ENCODE results near the gene MLLT6. TPM values are rescaled to one million over a fixed set of nuclear protein-coding genes. Genes with fewer than 3 reads are reported as not detected.

MLLT6 gene
- total and polyA plus RNA-seq, 12 donors, result 17.3 to 104 (median 67.5) TPM

DNA sequence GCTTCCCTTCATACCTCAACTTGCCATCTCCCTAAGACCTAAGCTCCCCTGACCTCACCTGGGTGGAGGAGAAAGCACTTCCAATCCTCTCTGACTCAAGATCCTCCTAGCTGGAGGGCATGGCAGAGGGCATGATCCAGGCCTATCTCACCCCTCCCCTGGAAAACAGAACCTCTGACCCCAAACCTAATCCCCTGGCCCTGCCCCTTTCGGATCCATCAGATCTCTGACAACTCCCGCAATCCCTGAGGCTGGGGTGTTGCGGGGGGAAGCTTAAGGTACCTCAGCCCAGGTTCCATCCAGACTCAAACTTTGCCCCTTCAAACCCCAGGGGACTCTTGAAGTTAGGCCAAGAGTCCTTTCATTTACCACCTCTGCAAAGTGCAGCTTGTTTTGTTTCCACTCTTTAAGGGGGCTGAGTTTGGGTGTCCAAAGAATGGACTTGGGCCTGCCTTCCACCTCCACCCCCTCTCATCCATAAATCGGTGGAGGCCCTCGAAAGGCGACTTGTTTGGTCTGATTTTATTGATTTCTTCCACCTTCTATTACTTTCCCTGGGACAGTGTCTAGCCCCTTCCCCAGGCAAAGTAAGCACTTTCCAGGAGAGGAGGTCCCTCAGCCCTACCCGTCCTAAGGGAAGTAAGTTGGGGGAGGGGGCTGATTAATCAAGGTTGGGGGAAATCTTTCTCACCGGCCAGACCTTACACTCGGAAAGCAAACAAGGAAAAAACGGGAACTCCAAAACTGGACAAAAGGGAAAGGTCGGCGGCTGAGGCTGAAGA lies 32.9 kb upstream of the MLLT6 start:
- WGBS, 2 donors, result 79 to 86% methylated on average over 12 of the region's 12 CpGs
- DNase-seq, result no peak
- H3K4me1 ChIP-seq, result peaks cover 8 to 33% (median 27%) of the 10 kb centered on the region in 9 donors
- H3K9me3 ChIP-seq, result no peaks in the 10 kb centered on the region
- peaks cover 19 to 85% (median 69%) of the 10 kb centered on the region in 7 donors for H3K27me3 ChIP-seq
- no peak for ATAC-seq
- TF ChIP-seq, protein P1, sequence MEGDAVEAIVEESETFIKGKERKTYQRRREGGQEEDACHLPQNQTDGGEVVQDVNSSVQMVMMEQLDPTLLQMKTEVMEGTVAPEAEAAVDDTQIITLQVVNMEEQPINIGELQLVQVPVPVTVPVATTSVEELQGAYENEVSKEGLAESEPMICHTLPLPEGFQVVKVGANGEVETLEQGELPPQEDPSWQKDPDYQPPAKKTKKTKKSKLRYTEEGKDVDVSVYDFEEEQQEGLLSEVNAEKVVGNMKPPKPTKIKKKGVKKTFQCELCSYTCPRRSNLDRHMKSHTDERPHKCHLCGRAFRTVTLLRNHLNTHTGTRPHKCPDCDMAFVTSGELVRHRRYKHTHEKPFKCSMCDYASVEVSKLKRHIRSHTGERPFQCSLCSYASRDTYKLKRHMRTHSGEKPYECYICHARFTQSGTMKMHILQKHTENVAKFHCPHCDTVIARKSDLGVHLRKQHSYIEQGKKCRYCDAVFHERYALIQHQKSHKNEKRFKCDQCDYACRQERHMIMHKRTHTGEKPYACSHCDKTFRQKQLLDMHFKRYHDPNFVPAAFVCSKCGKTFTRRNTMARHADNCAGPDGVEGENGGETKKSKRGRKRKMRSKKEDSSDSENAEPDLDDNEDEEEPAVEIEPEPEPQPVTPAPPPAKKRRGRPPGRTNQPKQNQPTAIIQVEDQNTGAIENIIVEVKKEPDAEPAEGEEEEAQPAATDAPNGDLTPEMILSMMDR (IDR thresholded peaks at IDR 0.05), result no peak
- no peak overlapping the region for H3K4me3 ChIP-seq
- no peak overlapping the region for H3K27ac ChIP-seq
- intact Hi-C loops (cut with DNase I), result no loop called here
- no peaks in the 10 kb centered on the region for H3K36me3 ChIP-seq

DNA sequence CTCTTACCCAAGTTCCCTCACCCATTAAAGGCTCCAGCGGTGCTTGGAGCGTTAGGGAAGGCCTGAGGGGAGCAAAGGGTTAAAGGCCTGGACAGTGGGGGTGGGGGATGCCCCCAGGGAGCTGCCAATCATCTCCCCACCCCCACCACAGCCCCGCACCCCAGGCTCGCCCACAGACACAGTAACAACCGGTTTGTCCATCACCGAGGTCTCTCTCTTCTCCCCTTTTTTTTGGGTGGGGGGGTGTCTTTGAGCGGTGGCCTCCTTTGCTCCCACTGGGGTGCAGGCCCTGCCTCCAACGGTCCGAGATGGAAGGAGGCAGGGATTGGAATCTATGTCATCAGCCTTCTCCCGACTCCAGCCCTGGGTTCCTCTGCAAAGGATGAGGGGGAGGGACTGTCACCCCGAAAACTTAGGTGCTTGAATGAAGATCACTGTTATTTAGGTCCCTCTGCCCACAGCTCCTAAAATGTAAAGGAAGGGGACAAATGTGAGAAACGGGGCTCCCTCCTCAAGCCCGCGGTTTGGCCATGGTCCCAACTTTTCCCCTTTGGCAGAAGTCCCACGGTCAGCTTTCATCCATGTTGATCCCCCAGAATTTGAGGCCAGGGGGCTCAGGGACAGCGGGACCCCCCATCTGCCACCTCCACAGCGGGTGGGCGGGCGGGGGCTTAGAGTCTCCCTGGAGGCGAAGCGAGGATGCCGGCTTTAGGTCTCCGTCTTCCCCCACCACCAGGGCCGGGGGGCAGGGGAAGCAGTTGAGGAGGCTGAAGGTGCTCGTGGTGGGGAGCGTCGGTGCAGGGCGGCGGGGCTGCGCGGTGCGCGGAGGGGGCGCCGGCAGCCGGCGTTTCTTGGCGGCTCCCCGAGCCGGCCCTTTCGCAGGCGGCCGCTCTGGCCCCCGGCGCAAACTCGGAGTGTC lies 32.0 kb upstream of the MLLT6 start:
- ATAC-seq (no peak), DNase-seq (no peak)
- Histone ChIP-seq H3K27me3 (peaks cover 19 to 82% (median 69%) of the 10 kb centered on the region in 7 donors), H3K4me3 (peak overlapping the region in 9 of 10 donors; percentile 41 to 66 (median 61)), H3K9me3 (no peaks in the 10 kb centered on the region), H3K27ac (no peak overlapping the region), H3K36me3 (no peaks in the 10 kb centered on the region), H3K4me1 (peaks cover 8 to 37% (median 30%) of the 10 kb centered on the region in 9 donors)
- TF ChIP-seq, protein P1 (IDR thresholded peaks at IDR 0.05), result no peak
- WGBS, 2 donors, result 13 to 20% methylated on average over 46 of the region's 46 CpGs
- intact Hi-C loops (cut with DNase I), result no loop called here

DNA sequence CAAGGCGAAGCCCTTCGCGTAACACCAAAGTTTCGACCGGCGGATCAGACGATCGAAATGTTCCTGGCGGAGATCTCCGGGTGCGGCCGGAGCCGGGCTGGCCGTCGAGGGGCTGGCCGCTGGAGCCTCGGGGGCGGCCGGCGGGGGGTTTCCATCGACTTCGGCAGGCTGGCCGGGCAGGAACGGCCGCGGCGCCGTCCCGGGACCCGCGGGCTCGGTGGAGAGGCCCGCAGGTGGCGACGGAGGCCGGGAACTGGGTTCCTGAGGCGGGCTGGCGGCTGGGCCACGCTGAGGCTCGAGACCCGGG lies 31.4 kb upstream of the MLLT6 start:
- TF ChIP-seq, protein P1 (IDR thresholded peaks at IDR 0.05), result peak in 2 of 9 donors; percentile 21 to 27
- H3K27ac ChIP-seq, result no peak overlapping the region
- ATAC-seq, result peak in 2 of 8 donors; percentile 1 to 6
- WGBS, 2 donors, result 1 to 2% methylated on average over 39 to 41 of the region's 41 CpGs
- H3K4me3 ChIP-seq, result peak overlapping the region; percentile 12 to 66 (median 59)
- intact Hi-C loops (cut with DNase I), result no loop called here
- peaks cover 8 to 37% (median 30%) of the 10 kb centered on the region in 9 donors for H3K4me1 ChIP-seq
- no peak for DNase-seq
- no peaks in the 10 kb centered on the region for H3K9me3 ChIP-seq
- peaks cover 19 to 76% (median 69%) of the 10 kb centered on the region in 7 donors for H3K27me3 ChIP-seq
- no peaks in the 10 kb centered on the region for H3K36me3 ChIP-seq

GRCh38 chr17:38674014-38674748 lies 30.9 kb upstream of the MLLT6 start:
- Histone ChIP-seq H3K4me3 (peak overlapping the region; percentile 41 to 66 (median 59)), H3K36me3 (no peaks in the 10 kb centered on the region), H3K27ac (peak overlapping the region in 2 of 10 donors; percentile 28 to 56), H3K27me3 (peaks cover 19 to 71% (median 65%) of the 10 kb centered on the region in 7 donors), H3K4me1 (peaks cover 8 to 37% (median 30%) of the 10 kb centered on the region in 9 donors), H3K9me3 (no peaks in the 10 kb centered on the region)
- TF ChIP-seq, protein P1 (IDR thresholded peaks at IDR 0.05), result peak in 2 of 9 donors; percentile 9 to 15
- DNase-seq, result peak in 1 of 2 donors; percentile 25
- intact Hi-C loops (cut with DNase I), result no loop called here
- WGBS, 2 donors, result 1% methylated on average over 50 to 85 of the region's 85 CpGs
- peak in 4 of 8 donors; percentile 4 to 43 (median 5) for ATAC-seq

All from heart right ventricle (tissue), 16 donors.